ENCODE measurements around the gene CDKN2B.

- TF ChIP-seq, protein P1, sequence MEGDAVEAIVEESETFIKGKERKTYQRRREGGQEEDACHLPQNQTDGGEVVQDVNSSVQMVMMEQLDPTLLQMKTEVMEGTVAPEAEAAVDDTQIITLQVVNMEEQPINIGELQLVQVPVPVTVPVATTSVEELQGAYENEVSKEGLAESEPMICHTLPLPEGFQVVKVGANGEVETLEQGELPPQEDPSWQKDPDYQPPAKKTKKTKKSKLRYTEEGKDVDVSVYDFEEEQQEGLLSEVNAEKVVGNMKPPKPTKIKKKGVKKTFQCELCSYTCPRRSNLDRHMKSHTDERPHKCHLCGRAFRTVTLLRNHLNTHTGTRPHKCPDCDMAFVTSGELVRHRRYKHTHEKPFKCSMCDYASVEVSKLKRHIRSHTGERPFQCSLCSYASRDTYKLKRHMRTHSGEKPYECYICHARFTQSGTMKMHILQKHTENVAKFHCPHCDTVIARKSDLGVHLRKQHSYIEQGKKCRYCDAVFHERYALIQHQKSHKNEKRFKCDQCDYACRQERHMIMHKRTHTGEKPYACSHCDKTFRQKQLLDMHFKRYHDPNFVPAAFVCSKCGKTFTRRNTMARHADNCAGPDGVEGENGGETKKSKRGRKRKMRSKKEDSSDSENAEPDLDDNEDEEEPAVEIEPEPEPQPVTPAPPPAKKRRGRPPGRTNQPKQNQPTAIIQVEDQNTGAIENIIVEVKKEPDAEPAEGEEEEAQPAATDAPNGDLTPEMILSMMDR (conservative IDR thresholded peaks at IDR 0.05; ENCODE audit: low read length): no peak
- TF ChIP-seq EZH2phosphoT487 (IDR thresholded peaks at IDR 0.05; ENCODE audit: borderline replicate concordance, low read depth, low read length): no peak
Measured at GRCh38 chr9:22026696-22027095, 17.6 kb upstream of the CDKN2B start.
